Daoy (cell line): ENCODE results near the gene TXLNG. TPM values are rescaled to one million over a fixed set of nuclear protein-coding genes. Genes with fewer than 3 reads are reported as not detected.

Experiments used
- DNase-seq: peaks from one replicate; pipeline ENCODE4 v3.0.0-alpha.2; 2015; ENCODE audit warnings: low read depth
- total RNA-seq: library from RNA; depleted of rRNA; stranded (reverse); fragments of >200 nt; shearing (Covaris generic); gene quantifications from 2 replicates; pipeline ENCODE4 v1.2.3, GENCODE V29; 2014

Gene TXLNG
- total RNA-seq, 1 experiment from 2014 or later, result 8.5 TPM

- DNase-seq, result peak; percentile 42
These were observed 52.2 kb downstream of the TXLNG start for GRCh38 chrX:16838202-16839066.

GRCh38 chrX:16839219-16839851 is 53.1 kb downstream of the TXLNG start:
- DNase-seq, result no peak

GRCh38 chrX:16839852-16840460 is 53.7 kb downstream of the TXLNG start:
- DNase-seq, result peak; percentile 38

- DNase-seq, result no peak
These were observed 56.4 kb downstream of the TXLNG start for GRCh38 chrX:16842684-16843083.

GRCh38 chrX:16843208-16843909 is 57.1 kb downstream of the TXLNG start:
- no peak for DNase-seq

- DNase-seq, result no peak
These were observed 59.4 kb downstream of the TXLNG start for GRCh38 chrX:16845686-16846085.

GRCh38 chrX:16848541-16848940 is 62.3 kb downstream of the TXLNG start:
- DNase-seq, result no peak

- no peak for DNase-seq
These were observed 65.2 kb downstream of the TXLNG start for GRCh38 chrX:16851421-16851820.

GRCh38 chrX:16851827-16852226 is 65.6 kb downstream of the TXLNG start:
- no peak for DNase-seq

GRCh38 chrX:16852617-16853179 is 66.4 kb downstream of the TXLNG start:
- no peak for DNase-seq

- no peak for DNase-seq
These were observed 67.3 kb downstream of the TXLNG start for GRCh38 chrX:16853537-16853936.

- DNase-seq, result no peak
These were observed 69.3 kb downstream of the TXLNG start for GRCh38 chrX:16855363-16856075.

GRCh38 chrX:16856076-16856404 is 69.8 kb downstream of the TXLNG start:
- DNase-seq, result peak; percentile 59

GRCh38 chrX:16856744-16857143 is 70.5 kb downstream of the TXLNG start:
- no peak for DNase-seq

- DNase-seq, result no peak
These were observed 76.6 kb downstream of the TXLNG start for GRCh38 chrX:16862829-16863228.

GRCh38 chrX:16867947-16868346 is 81.7 kb downstream of the TXLNG start:
- no peak for DNase-seq

- no peak for DNase-seq
These were observed 82.7 kb downstream of the TXLNG start for GRCh38 chrX:16868920-16869319.

- DNase-seq, result peak; percentile 48
These were observed 83.3 kb downstream of the TXLNG start for GRCh38 chrX:16869393-16870094.

- peak; percentile 91 for DNase-seq
These were observed 84.0 kb downstream of the TXLNG start, which contains the start of gene RBBP7 for GRCh38 chrX:16870095-16870861. RBBP7 (minus strand) TSS chrX:16870362; CDS start chrX:16870053, 309 bp downstream.
